ENCODE data around the gene EIF4E1B. TPM values are rescaled to one million over a fixed set of nuclear protein-coding genes. Genes with fewer than 3 reads are reported as not detected.
A peak's percentile ranks its signal among the peaks of the same experiment; 100 is the strongest.

EIF4E1B gene
- total RNA-seq, 1 experiment from 2014 or later = not detected

- peaks cover 43% of the 10 kb centered on the region for H3K27me3 ChIP-seq (replicated peaks)
- H3K9me3 ChIP-seq (replicated peaks) = no peaks in the 10 kb centered on the region
- DNase-seq (ENCODE audit: low read depth in 1 of 2, low spot score in 2 of 2) = peak; percentile 61 to 81
Measured at GRCh38 chr5:176676361-176676824, 45.9 kb downstream of the EIF4E1B start.

GRCh38 chr5:176677209-176677939 is 46.9 kb downstream of the EIF4E1B start:
- peaks cover 45% of the 10 kb centered on the region for H3K27me3 ChIP-seq (replicated peaks)
- H3K9me3 ChIP-seq (replicated peaks) = no peaks in the 10 kb centered on the region
- H3K27ac ChIP-seq = no peak overlapping the region
- peaks cover 14% of the 10 kb centered on the region for H3K4me1 ChIP-seq (replicated peaks)
- no peak overlapping the region for H3K4me3 ChIP-seq
- no peaks in the 10 kb centered on the region for H3K36me3 ChIP-seq
- no peak for DNase-seq (ENCODE audit: low read depth in 1 of 2, low spot score in 2 of 2)

More at GRCh38 chr5:176676361-176676824, 45.9 kb downstream of the EIF4E1B start:
- H3K36me3 ChIP-seq = no peaks in the 10 kb centered on the region
- peaks cover 14% of the 10 kb centered on the region for H3K4me1 ChIP-seq (replicated peaks)
- H3K4me3 ChIP-seq = no peak overlapping the region
- no peak overlapping the region for H3K27ac ChIP-seq

- no peak overlapping the region for H3K4me3 ChIP-seq
- H3K27ac ChIP-seq = no peak overlapping the region
- peaks cover 14% of the 10 kb centered on the region for H3K4me1 ChIP-seq (replicated peaks)
- no peaks in the 10 kb centered on the region for H3K9me3 ChIP-seq (replicated peaks)
- H3K36me3 ChIP-seq = no peaks in the 10 kb centered on the region
- DNase-seq (ENCODE audit: low read depth in 1 of 2, low spot score in 2 of 2) = no peak
- H3K27me3 ChIP-seq (replicated peaks) = peaks cover 56% of the 10 kb centered on the region
Measured at GRCh38 chr5:176678584-176678983, 48.1 kb downstream of the EIF4E1B start.

- Histone ChIP-seq H3K36me3 (no peaks in the 10 kb centered on the region), H3K9me3 (replicated peaks) (no peaks in the 10 kb centered on the region), H3K27ac (no peak overlapping the region), H3K27me3 (replicated peaks) (peaks cover 51% of the 10 kb centered on the region), H3K4me1 (replicated peaks) (peaks cover 14% of the 10 kb centered on the region), H3K4me3 (no peak overlapping the region)
- no peak for DNase-seq (ENCODE audit: low read depth in 1 of 2, low spot score in 2 of 2)
Measured at GRCh38 chr5:176679365-176680225, 49.1 kb downstream of the EIF4E1B start.

GRCh38 chr5:176680226-176680563 is 49.7 kb downstream of the EIF4E1B start:
- no peaks in the 10 kb centered on the region for H3K36me3 ChIP-seq
- H3K27ac ChIP-seq = no peak overlapping the region
- no peak overlapping the region for H3K4me3 ChIP-seq
- H3K9me3 ChIP-seq (replicated peaks) = no peaks in the 10 kb centered on the region
- no peak for DNase-seq (ENCODE audit: low read depth in 1 of 2, low spot score in 2 of 2)
- H3K4me1 ChIP-seq (replicated peaks) = peaks cover 14% of the 10 kb centered on the region
- peaks cover 51% of the 10 kb centered on the region for H3K27me3 ChIP-seq (replicated peaks)

GRCh38 chr5:176682016-176682531 is 51.6 kb downstream of the EIF4E1B start:
- Histone ChIP-seq H3K4me3 (no peak overlapping the region), H3K9me3 (replicated peaks) (no peaks in the 10 kb centered on the region), H3K27ac (no peak overlapping the region), H3K4me1 (replicated peaks) (no peaks in the 10 kb centered on the region), H3K27me3 (replicated peaks) (peaks cover 68% of the 10 kb centered on the region), H3K36me3 (no peaks in the 10 kb centered on the region)
- no peak for DNase-seq (ENCODE audit: low read depth in 1 of 2, low spot score in 2 of 2)

GRCh38 chr5:176685010-176685409 is 54.5 kb downstream of the EIF4E1B start:
- Histone ChIP-seq H3K27me3 (replicated peaks) (peaks cover 79% of the 10 kb centered on the region), H3K4me3 (no peak overlapping the region), H3K9me3 (replicated peaks) (no peaks in the 10 kb centered on the region), H3K4me1 (replicated peaks) (no peaks in the 10 kb centered on the region), H3K27ac (no peak overlapping the region), H3K36me3 (no peaks in the 10 kb centered on the region)
- no peak for DNase-seq (ENCODE audit: low read depth in 1 of 2, low spot score in 2 of 2)

- no peak for DNase-seq (ENCODE audit: low read depth in 1 of 2, low spot score in 2 of 2)
- Histone ChIP-seq H3K27ac (no peak overlapping the region), H3K9me3 (replicated peaks) (no peaks in the 10 kb centered on the region), H3K27me3 (replicated peaks) (peaks cover 77% of the 10 kb centered on the region), H3K4me1 (replicated peaks) (no peaks in the 10 kb centered on the region), H3K4me3 (no peak overlapping the region), H3K36me3 (no peaks in the 10 kb centered on the region)
Measured at GRCh38 chr5:176687247-176687646, 56.8 kb downstream of the EIF4E1B start.

GRCh38 chr5:176687881-176688280 is 57.4 kb downstream of the EIF4E1B start:
- Histone ChIP-seq H3K27me3 (replicated peaks) (peaks cover 76% of the 10 kb centered on the region), H3K4me3 (no peak overlapping the region), H3K27ac (no peak overlapping the region), H3K36me3 (no peaks in the 10 kb centered on the region), H3K9me3 (replicated peaks) (no peaks in the 10 kb centered on the region), H3K4me1 (replicated peaks) (no peaks in the 10 kb centered on the region)
- DNase-seq (ENCODE audit: low read depth in 1 of 2, low spot score in 2 of 2) = no peak

- Histone ChIP-seq H3K36me3 (no peaks in the 10 kb centered on the region), H3K27me3 (replicated peaks) (peaks cover 84% of the 10 kb centered on the region), H3K4me3 (no peak overlapping the region), H3K9me3 (replicated peaks) (no peaks in the 10 kb centered on the region), H3K4me1 (replicated peaks) (no peaks in the 10 kb centered on the region), H3K27ac (no peak overlapping the region)
- no peak for DNase-seq (ENCODE audit: low read depth in 1 of 2, low spot score in 2 of 2)
Measured at GRCh38 chr5:176690911-176691310, 60.4 kb downstream of the EIF4E1B start.

- no peak for DNase-seq (ENCODE audit: low read depth in 1 of 2, low spot score in 2 of 2)
- Histone ChIP-seq H3K9me3 (replicated peaks) (no peaks in the 10 kb centered on the region), H3K27me3 (replicated peaks) (peaks cover 86% of the 10 kb centered on the region), H3K36me3 (no peaks in the 10 kb centered on the region), H3K4me1 (replicated peaks) (no peaks in the 10 kb centered on the region), H3K4me3 (no peak overlapping the region), H3K27ac (no peak overlapping the region)
Measured at GRCh38 chr5:176691524-176691923, 61.0 kb downstream of the EIF4E1B start.

GRCh38 chr5:176692326-176692725 is 61.9 kb downstream of the EIF4E1B start:
- Histone ChIP-seq H3K4me3 (no peak overlapping the region), H3K27me3 (replicated peaks) (peaks cover 86% of the 10 kb centered on the region), H3K4me1 (replicated peaks) (no peaks in the 10 kb centered on the region), H3K27ac (no peak overlapping the region), H3K9me3 (replicated peaks) (no peaks in the 10 kb centered on the region), H3K36me3 (no peaks in the 10 kb centered on the region)
- DNase-seq (ENCODE audit: low read depth in 1 of 2, low spot score in 2 of 2) = no peak

- Histone ChIP-seq H3K4me3 (no peak overlapping the region), H3K9me3 (replicated peaks) (no peaks in the 10 kb centered on the region), H3K36me3 (no peaks in the 10 kb centered on the region), H3K27ac (no peak overlapping the region), H3K4me1 (replicated peaks) (no peaks in the 10 kb centered on the region), H3K27me3 (replicated peaks) (peaks cover 88% of the 10 kb centered on the region)
- no peak for DNase-seq (ENCODE audit: low read depth in 1 of 2, low spot score in 2 of 2)
Measured at GRCh38 chr5:176692839-176693476, 62.5 kb downstream of the EIF4E1B start.

GRCh38 chr5:176693477-176693851 is 63.0 kb downstream of the EIF4E1B start:
- Histone ChIP-seq H3K4me3 (no peak overlapping the region), H3K9me3 (replicated peaks) (no peaks in the 10 kb centered on the region), H3K27ac (no peak overlapping the region), H3K36me3 (no peaks in the 10 kb centered on the region), H3K4me1 (replicated peaks) (no peaks in the 10 kb centered on the region), H3K27me3 (replicated peaks) (peaks cover 91% of the 10 kb centered on the region)
- DNase-seq (ENCODE audit: low read depth in 1 of 2, low spot score in 2 of 2) = no peak

All from SJSA1 (cell line).